Measurements from ENCODE around the gene TBC1D32.

DNA sequence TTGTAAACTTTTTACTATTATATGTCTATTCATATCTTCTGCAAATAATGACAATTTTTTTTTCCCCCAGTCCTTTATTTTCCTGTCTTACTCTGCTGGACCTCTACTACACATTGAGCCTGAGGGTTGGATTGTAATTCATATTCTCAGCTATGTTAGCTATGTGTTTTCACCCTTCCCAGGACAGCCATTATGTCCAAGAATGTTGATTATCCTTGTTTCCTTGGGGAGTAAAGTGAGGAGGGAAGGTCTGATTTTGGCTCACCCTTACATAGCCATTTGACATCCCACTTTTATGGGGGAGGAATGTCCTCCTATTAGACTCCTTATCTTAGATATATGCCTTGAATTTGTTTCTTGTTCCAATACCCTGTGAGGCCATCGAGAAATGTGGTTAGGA lies 17.6 kb upstream of the TBC1D32 start:
- TF ChIP-seq POLR2AphosphoS5 (IDR thresholded peaks at IDR 0.05; ENCODE audit: low read depth) (no peak), GABPA (IDR thresholded peaks at IDR 0.05; ENCODE audit: low read depth) (no peak)
- TF ChIP-seq, protein P1, sequence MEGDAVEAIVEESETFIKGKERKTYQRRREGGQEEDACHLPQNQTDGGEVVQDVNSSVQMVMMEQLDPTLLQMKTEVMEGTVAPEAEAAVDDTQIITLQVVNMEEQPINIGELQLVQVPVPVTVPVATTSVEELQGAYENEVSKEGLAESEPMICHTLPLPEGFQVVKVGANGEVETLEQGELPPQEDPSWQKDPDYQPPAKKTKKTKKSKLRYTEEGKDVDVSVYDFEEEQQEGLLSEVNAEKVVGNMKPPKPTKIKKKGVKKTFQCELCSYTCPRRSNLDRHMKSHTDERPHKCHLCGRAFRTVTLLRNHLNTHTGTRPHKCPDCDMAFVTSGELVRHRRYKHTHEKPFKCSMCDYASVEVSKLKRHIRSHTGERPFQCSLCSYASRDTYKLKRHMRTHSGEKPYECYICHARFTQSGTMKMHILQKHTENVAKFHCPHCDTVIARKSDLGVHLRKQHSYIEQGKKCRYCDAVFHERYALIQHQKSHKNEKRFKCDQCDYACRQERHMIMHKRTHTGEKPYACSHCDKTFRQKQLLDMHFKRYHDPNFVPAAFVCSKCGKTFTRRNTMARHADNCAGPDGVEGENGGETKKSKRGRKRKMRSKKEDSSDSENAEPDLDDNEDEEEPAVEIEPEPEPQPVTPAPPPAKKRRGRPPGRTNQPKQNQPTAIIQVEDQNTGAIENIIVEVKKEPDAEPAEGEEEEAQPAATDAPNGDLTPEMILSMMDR (IDR thresholded peaks at IDR 0.05; ENCODE audit: insufficient read depth, low read length), result no peak
- TF ChIP-seq, protein P2, sequence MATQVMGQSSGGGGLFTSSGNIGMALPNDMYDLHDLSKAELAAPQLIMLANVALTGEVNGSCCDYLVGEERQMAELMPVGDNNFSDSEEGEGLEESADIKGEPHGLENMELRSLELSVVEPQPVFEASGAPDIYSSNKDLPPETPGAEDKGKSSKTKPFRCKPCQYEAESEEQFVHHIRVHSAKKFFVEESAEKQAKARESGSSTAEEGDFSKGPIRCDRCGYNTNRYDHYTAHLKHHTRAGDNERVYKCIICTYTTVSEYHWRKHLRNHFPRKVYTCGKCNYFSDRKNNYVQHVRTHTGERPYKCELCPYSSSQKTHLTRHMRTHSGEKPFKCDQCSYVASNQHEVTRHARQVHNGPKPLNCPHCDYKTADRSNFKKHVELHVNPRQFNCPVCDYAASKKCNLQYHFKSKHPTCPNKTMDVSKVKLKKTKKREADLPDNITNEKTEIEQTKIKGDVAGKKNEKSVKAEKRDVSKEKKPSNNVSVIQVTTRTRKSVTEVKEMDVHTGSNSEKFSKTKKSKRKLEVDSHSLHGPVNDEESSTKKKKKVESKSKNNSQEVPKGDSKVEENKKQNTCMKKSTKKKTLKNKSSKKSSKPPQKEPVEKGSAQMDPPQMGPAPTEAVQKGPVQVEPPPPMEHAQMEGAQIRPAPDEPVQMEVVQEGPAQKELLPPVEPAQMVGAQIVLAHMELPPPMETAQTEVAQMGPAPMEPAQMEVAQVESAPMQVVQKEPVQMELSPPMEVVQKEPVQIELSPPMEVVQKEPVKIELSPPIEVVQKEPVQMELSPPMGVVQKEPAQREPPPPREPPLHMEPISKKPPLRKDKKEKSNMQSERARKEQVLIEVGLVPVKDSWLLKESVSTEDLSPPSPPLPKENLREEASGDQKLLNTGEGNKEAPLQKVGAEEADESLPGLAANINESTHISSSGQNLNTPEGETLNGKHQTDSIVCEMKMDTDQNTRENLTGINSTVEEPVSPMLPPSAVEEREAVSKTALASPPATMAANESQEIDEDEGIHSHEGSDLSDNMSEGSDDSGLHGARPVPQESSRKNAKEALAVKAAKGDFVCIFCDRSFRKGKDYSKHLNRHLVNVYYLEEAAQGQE (IDR thresholded peaks at IDR 0.05; ENCODE audit: insufficient replicate concordance, low read depth), result no peak
